Body of pancreas (tissue), 4 donors: Measurements from ENCODE around the gene ISYNA1.

Experiments used
- POLR2A ChIP-seq, 3 donors: fragments of 450-650 bp; IDR thresholded peaks; one replicate each; pipeline ENCODE4 v1.6.1; 2016; ENCODE audit warnings: antibody characterized with exemption in 3 of 3, mild to moderate bottlenecking in 2 of 3
- TF ChIP-seq, protein P1 (sequence below), 7 experiments: fragments of 450-650 bp in 4 of 7; fragments of 200-600 bp in 3 of 7; sonication (generic) in 3 of 7; IDR thresholded peaks; one replicate each; pipeline ENCODE4 v1.5.1; 2016 to 2019; ENCODE audit warnings: antibody characterized with exemption in 7 of 7

DNA sequence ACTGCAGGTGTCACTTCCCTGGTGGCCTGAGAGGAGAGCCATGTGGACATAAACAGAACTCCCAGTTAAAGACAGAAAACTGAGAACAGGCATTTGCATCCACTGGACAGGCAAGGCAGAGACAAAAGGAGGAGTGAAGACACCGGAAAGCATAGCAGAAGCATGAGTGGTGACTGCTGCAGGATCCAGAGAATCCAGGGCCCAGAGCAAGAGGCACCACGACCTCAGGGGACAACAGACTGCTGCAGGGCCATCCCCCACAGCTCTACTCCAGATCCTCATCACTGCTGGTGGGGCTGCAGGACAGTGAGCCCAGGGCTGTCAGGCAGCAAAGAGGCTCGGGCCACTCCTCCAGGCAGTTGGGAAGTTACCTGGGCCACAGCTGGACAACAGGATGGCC, 14.5 kb upstream of the ISYNA1 start:
- TF ChIP-seq, protein P1, sequence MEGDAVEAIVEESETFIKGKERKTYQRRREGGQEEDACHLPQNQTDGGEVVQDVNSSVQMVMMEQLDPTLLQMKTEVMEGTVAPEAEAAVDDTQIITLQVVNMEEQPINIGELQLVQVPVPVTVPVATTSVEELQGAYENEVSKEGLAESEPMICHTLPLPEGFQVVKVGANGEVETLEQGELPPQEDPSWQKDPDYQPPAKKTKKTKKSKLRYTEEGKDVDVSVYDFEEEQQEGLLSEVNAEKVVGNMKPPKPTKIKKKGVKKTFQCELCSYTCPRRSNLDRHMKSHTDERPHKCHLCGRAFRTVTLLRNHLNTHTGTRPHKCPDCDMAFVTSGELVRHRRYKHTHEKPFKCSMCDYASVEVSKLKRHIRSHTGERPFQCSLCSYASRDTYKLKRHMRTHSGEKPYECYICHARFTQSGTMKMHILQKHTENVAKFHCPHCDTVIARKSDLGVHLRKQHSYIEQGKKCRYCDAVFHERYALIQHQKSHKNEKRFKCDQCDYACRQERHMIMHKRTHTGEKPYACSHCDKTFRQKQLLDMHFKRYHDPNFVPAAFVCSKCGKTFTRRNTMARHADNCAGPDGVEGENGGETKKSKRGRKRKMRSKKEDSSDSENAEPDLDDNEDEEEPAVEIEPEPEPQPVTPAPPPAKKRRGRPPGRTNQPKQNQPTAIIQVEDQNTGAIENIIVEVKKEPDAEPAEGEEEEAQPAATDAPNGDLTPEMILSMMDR (IDR thresholded peaks at IDR 0.05), result no peak
- TF ChIP-seq POLR2A (IDR thresholded peaks at IDR 0.05), result no peak
